ENCODE measurements around the gene SLC6A9. TPM values are rescaled to one million over a fixed set of nuclear protein-coding genes. Genes with fewer than 3 reads are reported as not detected.

Gene SLC6A9
- total RNA-seq, 1 experiment from 2014 or later: 30.1 TPM

DNA sequence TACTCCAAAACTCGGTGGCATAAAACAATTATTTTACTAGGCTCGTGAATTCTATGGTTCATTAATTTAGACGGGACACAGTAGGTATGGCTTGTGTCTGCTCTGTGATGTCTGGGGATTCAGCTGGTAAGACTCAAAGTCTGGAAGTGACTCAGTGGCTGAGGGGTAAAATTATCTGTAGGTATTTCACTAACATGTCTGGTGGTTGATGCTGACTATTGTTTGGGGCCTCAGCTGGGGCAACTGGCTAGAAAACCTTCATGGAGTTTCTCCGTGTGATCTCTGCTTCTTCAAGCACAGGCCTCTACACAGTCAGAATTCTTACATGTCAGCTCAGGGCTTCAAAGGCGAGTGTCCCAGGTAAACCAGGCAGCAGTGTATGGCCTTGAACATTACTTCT, 46.2 kb upstream of the SLC6A9 start:
- Histone ChIP-seq H3K4me2 (ENCODE audit: insufficient read depth, insufficient read length, low read length) (no peak overlapping the region), H3K27ac (ENCODE audit: insufficient read length, low read depth, low read length) (no peak overlapping the region)
- no peaks in the 10 kb centered on the region; a peak in 1 of 5 replicates for H3K9me3 Mint-ChIP-seq

More for the DNA sequence above, 46.2 kb upstream of the SLC6A9 start:
- H2BK5ac ChIP-seq (ENCODE audit: insufficient read length, low read length): no peak overlapping the region
- Mint-ChIP-seq H3K27ac (no peak overlapping the region), H3K36me3 (ENCODE audit: insufficient read depth in 1 of 3, low read depth in 3 of 3) (no peaks in the 10 kb centered on the region; a peak in 1 of 7 replicates), H3K4me3 (no peak overlapping the region), H3K4me1 (peaks cover 8 to 10% of the 10 kb centered on the region in 2 experiments), H3K27me3 (ENCODE audit: low read depth) (peaks cover 2% of the 10 kb centered on the region)
- no peak overlapping the region for H3K56ac ChIP-seq (ENCODE audit: insufficient read length, low read depth, low read length)
- H2BK12ac ChIP-seq (ENCODE audit: insufficient read length, low read depth, low read length): no peak overlapping the region
- no peak overlapping the region for H3T11ph ChIP-seq (ENCODE audit: low read length)
- H3K4me1 ChIP-seq (ENCODE audit: insufficient read depth, low read length): peaks cover 3% of the 10 kb centered on the region; the same call in 1 of the 2 replicates
- H3K4ac ChIP-seq (ENCODE audit: low read depth, low read length): no peak overlapping the region
- H3K9me3 ChIP-seq (ENCODE audit: control insufficient read depth, low read depth, low read length): no peaks in the 10 kb centered on the region
- H3K27me3 ChIP-seq (ENCODE audit: insufficient read depth, low read length): no peaks in the 10 kb centered on the region
- no peak overlapping the region for H2BK15ac ChIP-seq (ENCODE audit: low read depth, low read length)
- H4K20me1 ChIP-seq (ENCODE audit: control insufficient read depth, insufficient read depth, insufficient read length): no peaks in the 10 kb centered on the region
- no peak overlapping the region for H4K5ac ChIP-seq (ENCODE audit: insufficient read length, low read depth, low read length)
- H3K9ac ChIP-seq (ENCODE audit: extremely low read depth, insufficient read length, low read length): no peak overlapping the region
- no peak overlapping the region for H2AK5ac ChIP-seq (ENCODE audit: insufficient read length, low read length)
- no peak overlapping the region for H3K18ac ChIP-seq (ENCODE audit: insufficient read length, low read depth, low read length)
- H2BK20ac ChIP-seq (ENCODE audit: low read depth, low read length, poor library complexity, severe bottlenecking): no peak overlapping the region
- H4K91ac ChIP-seq (ENCODE audit: insufficient read length, low read depth, low read length): no peak overlapping the region
- H3K79me1 ChIP-seq (ENCODE audit: insufficient read depth, low read depth, low read length, poor library complexity, severe bottlenecking): no peaks in the 10 kb centered on the region
- H3K79me2 ChIP-seq (ENCODE audit: insufficient read depth, low read length): no peaks in the 10 kb centered on the region
- H2BK120ac ChIP-seq (ENCODE audit: low read depth, low read length, poor library complexity, severe bottlenecking): no peak overlapping the region
- TF ChIP-seq, protein P1, sequence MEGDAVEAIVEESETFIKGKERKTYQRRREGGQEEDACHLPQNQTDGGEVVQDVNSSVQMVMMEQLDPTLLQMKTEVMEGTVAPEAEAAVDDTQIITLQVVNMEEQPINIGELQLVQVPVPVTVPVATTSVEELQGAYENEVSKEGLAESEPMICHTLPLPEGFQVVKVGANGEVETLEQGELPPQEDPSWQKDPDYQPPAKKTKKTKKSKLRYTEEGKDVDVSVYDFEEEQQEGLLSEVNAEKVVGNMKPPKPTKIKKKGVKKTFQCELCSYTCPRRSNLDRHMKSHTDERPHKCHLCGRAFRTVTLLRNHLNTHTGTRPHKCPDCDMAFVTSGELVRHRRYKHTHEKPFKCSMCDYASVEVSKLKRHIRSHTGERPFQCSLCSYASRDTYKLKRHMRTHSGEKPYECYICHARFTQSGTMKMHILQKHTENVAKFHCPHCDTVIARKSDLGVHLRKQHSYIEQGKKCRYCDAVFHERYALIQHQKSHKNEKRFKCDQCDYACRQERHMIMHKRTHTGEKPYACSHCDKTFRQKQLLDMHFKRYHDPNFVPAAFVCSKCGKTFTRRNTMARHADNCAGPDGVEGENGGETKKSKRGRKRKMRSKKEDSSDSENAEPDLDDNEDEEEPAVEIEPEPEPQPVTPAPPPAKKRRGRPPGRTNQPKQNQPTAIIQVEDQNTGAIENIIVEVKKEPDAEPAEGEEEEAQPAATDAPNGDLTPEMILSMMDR (conservative IDR thresholded peaks at IDR 0.05): no peak
- no peak overlapping the region for H4K8ac ChIP-seq (replicated peaks; ENCODE audit: insufficient read length, low read depth, low read length)
- no peak overlapping the region for H3K23ac ChIP-seq (ENCODE audit: insufficient read length, low read depth, low read length)
- no peak for DNase-seq
- no peak overlapping the region for H2AFZ ChIP-seq (ENCODE audit: low read length)
- no CpG with 5 or more reads among the region's 5 CpGs for WGBS (ENCODE audit: extremely low coverage, insufficient read length, low lambda C conversion rate)
- H3K14ac ChIP-seq (ENCODE audit: insufficient read depth, low read length): no peak overlapping the region
- H3K23me2 ChIP-seq (ENCODE audit: insufficient read length, low read depth, low read length, poor library complexity, severe bottlenecking): no peaks in the 10 kb centered on the region

Data from H9 (cell line).